SK-N-SH treated with all-trans-retinoic acid at 6 μM for 48 hours (cell line): Measurements from ENCODE around the gene TBC1D16.
A peak's percentile ranks its signal among the peaks of the same experiment; 100 is the strongest.

Experiments used
- ATAC-seq: fragments of 200-7000 bp; cut with Tn5 transposase; 3 replicates; pipeline ENCODE4 v1.9.1; 2020; ENCODE audit warnings: mild to moderate bottlenecking, moderate library complexity
- ARNTL ChIP-seq: fragments of 450-650 bp; formaldehyde crosslinking; IDR thresholded peaks from 2 replicates; pipeline ENCODE4 v1.5.0; 2020; ENCODE audit warnings: low read depth, mild to moderate bottlenecking, moderate library complexity, borderline replicate concordance
- BACH2 ChIP-seq: fragments of 250-450 bp; sonication (Bioruptor Pico); IDR thresholded peaks from 2 replicates; pipeline ENCODE4 v1.9.0; 2021; ENCODE audit warnings: mild to moderate bottlenecking, borderline replicate concordance
- CREB5 ChIP-seq: fragments of 250-450 bp; sonication (Bioruptor Pico); IDR thresholded peaks from 2 replicates; pipeline ENCODE4 v1.5.1; 2020; ENCODE audit warnings: low read depth, mild to moderate bottlenecking, moderate library complexity
- CSDC2 ChIP-seq: fragments of 250-450 bp; sonication (Bioruptor Pico); IDR thresholded peaks from 2 replicates; pipeline ENCODE4 v1.5.0; 2020; ENCODE audit warnings: mild to moderate bottlenecking, moderate library complexity
- CSRNP3 ChIP-seq: fragments of 250-450 bp; sonication (Bioruptor Pico); IDR thresholded peaks from 2 replicates; pipeline ENCODE4 v1.5.1; 2021; ENCODE audit warnings: mild to moderate bottlenecking, moderate library complexity
- ESRRG ChIP-seq: fragments of 250-450 bp; sonication (Bioruptor Pico); IDR thresholded peaks from 2 replicates; pipeline ENCODE4 v1.6.1; 2021; ENCODE audit warnings: mild to moderate bottlenecking
- GLIS3 ChIP-seq: fragments of 250-450 bp; sonication (Bioruptor Pico); IDR thresholded peaks from 2 replicates; pipeline ENCODE4 v1.5.0; 2020; ENCODE audit warnings: mild to moderate bottlenecking, moderate library complexity
- ISL1 ChIP-seq: fragments of 250-450 bp; sonication (Bioruptor Pico); IDR thresholded peaks from 2 replicates; pipeline ENCODE4 v2.1.2; 2022; ENCODE audit warnings: mild to moderate bottlenecking, moderate library complexity
- OSR1 ChIP-seq: fragments of 250-450 bp; sonication (Bioruptor Pico); IDR thresholded peaks from 2 replicates; pipeline ENCODE4 v1.8.0; 2022; ENCODE audit warnings: moderate library complexity, mild to moderate bottlenecking, inconsistent platforms
- PATZ1 ChIP-seq: fragments of 250-450 bp; sonication (Bioruptor Pico); IDR thresholded peaks from 2 replicates; pipeline ENCODE4 v1.8.0; 2020; ENCODE audit warnings: mild to moderate bottlenecking, moderate library complexity, borderline replicate concordance
- POU6F1 ChIP-seq: fragments of 250-450 bp; sonication (Bioruptor Pico); IDR thresholded peaks from 2 replicates; pipeline ENCODE4 v1.8.0; 2021; ENCODE audit warnings: low read depth, mild to moderate bottlenecking, moderate library complexity, borderline replicate concordance
- PPARA ChIP-seq: fragments of 250-450 bp; sonication (Bioruptor Pico); IDR thresholded peaks from 2 replicates; pipeline ENCODE4 v1.5.0; 2020; ENCODE audit warnings: mild to moderate bottlenecking, borderline replicate concordance
- RARB ChIP-seq: fragments of 250-450 bp; sonication (Bioruptor Pico); IDR thresholded peaks from 2 replicates; pipeline ENCODE4 v1.8.0; 2021; ENCODE audit warnings: mild to moderate bottlenecking, moderate library complexity
- TOX ChIP-seq: fragments of 250-450 bp; sonication (Bioruptor Pico); IDR thresholded peaks from 2 replicates; pipeline ENCODE4 v1.8.0; 2021; ENCODE audit warnings: mild to moderate bottlenecking, moderate library complexity, borderline replicate concordance
- TSHZ2 ChIP-seq: fragments of 250-450 bp; sonication (Bioruptor Pico); IDR thresholded peaks from 2 replicates; pipeline ENCODE4 v1.5.0; 2020; ENCODE audit warnings: mild to moderate bottlenecking, moderate library complexity
- ZFP3 ChIP-seq: fragments of 250-450 bp; sonication (Bioruptor Pico); IDR thresholded peaks from 2 replicates; pipeline ENCODE4 v1.5.0; 2020; ENCODE audit warnings: mild to moderate bottlenecking, moderate library complexity
- ZFP30 ChIP-seq: fragments of 450-650 bp; formaldehyde crosslinking; IDR thresholded peaks from 2 replicates; pipeline ENCODE4 v1.5.0; 2022; ENCODE audit warnings: mild to moderate bottlenecking, moderate library complexity
- ZNF565 ChIP-seq: fragments of 450-650 bp; formaldehyde crosslinking; conservative IDR thresholded peaks from 2 replicates; pipeline ENCODE4 v1.5.0; 2020; ENCODE audit warnings: low read depth, mild to moderate bottlenecking, moderate library complexity
- ZNF70 ChIP-seq: fragments of 450-650 bp; formaldehyde crosslinking; IDR thresholded peaks from 2 replicates; pipeline ENCODE4 v1.5.0; 2020; ENCODE audit warnings: mild to moderate bottlenecking, moderate library complexity
- ZNF8 ChIP-seq: fragments of 450-650 bp; formaldehyde crosslinking; IDR thresholded peaks from 2 replicates; pipeline ENCODE4 v1.5.0; 2020; ENCODE audit warnings: mild to moderate bottlenecking, moderate library complexity

Gene TBC1D16

GRCh38 chr17:80043963-80044362, 8.3 kb upstream of the TBC1D16 start:
- TF ChIP-seq ZFP3 (no peak), ISL1 (no peak), ZNF8 (CRISPR knock-in tag) (no peak), BACH2 (CRISPR knock-in tag) (no peak), ZFP30 (CRISPR knock-in tag) (no peak), ESRRG (CRISPR knock-in tag) (no peak), PPARA (no peak), PATZ1 (CRISPR knock-in tag) (no peak), ZNF70 (CRISPR knock-in tag) (no peak), POU6F1 (CRISPR knock-in tag) (no peak), RARB (CRISPR knock-in tag) (no peak)
- TF ChIP-seq, all 23 proteins: peak for 0
- ATAC-seq = no peak

- ATAC-seq = peak; percentile 68
These were observed 1.2 kb upstream of the TBC1D16 start for GRCh38 chr17:80036715-80037477.

More at GRCh38 chr17:80036715-80037477, 1.2 kb upstream of the TBC1D16 start:
- TF ChIP-seq PPARA (no peak), TSHZ2 (CRISPR knock-in tag) (no peak), CSRNP3 (CRISPR knock-in tag) (no peak), BACH2 (CRISPR knock-in tag) (no peak), ZFP30 (CRISPR knock-in tag) (no peak), ARNTL (CRISPR knock-in tag) (no peak), CSDC2 (no peak), PATZ1 (CRISPR knock-in tag) (no peak), RARB (CRISPR knock-in tag) (no peak), ISL1 (no peak), ZFP3 (no peak), ZNF70 (CRISPR knock-in tag) (no peak), POU6F1 (CRISPR knock-in tag) (no peak), OSR1 (CRISPR knock-in tag) (no peak), ESRRG (CRISPR knock-in tag) (no peak), TOX (CRISPR knock-in tag) (no peak), CREB5 (CRISPR knock-in tag) (no peak), ZNF8 (CRISPR knock-in tag) (no peak), ZNF565 (CRISPR knock-in tag) (no peak), GLIS3 (CRISPR knock-in tag) (no peak)
